ENCODE data around the gene MUSTN1.
A peak's percentile ranks its signal among the peaks of the same experiment; 100 is the strongest.

MUSTN1 gene

GRCh38 chr3:52835766-52836470 lies 1.1 kb upstream of the MUSTN1 start:
- no peak for DNase-seq (ENCODE audit: low read depth in 2 of 2)

GRCh38 chr3:52833202-52833601 lies 1.6 kb downstream of the MUSTN1 start:
- no peak for DNase-seq (ENCODE audit: low read depth in 2 of 2)

- peak; percentile 16 to 20 for DNase-seq (ENCODE audit: low read depth in 2 of 2)
These were observed 3.1 kb downstream of the MUSTN1 start for GRCh38 chr3:52831500-52832301.

- DNase-seq (ENCODE audit: low read depth in 2 of 2) = no peak
These were observed 4.1 kb downstream of the MUSTN1 start, which contains the start of gene ITIH4 for GRCh38 chr3:52830535-52831258. ITIH4 (minus strand) TSS chr3:52830672; CDS start chr3:52830642, 30 bp downstream.

- DNase-seq (ENCODE audit: low read depth in 2 of 2) = no peak
These were observed 4.8 kb downstream of the MUSTN1 start for GRCh38 chr3:52829906-52830463.

GRCh38 chr3:52829482-52829881 lies 5.3 kb downstream of the MUSTN1 start:
- DNase-seq (ENCODE audit: low read depth in 2 of 2) = no peak

- DNase-seq (ENCODE audit: low read depth in 2 of 2) = no peak
These were observed 6.9 kb downstream of the MUSTN1 start for GRCh38 chr3:52827866-52828376.

GRCh38 chr3:52827441-52827840 lies 7.4 kb downstream of the MUSTN1 start:
- no peak for DNase-seq (ENCODE audit: low read depth in 2 of 2)

- DNase-seq (ENCODE audit: low read depth in 2 of 2) = no peak
These were observed 10.8 kb downstream of the MUSTN1 start for GRCh38 chr3:52824037-52824436.

- no peak for DNase-seq (ENCODE audit: low read depth in 2 of 2)
These were observed 12.5 kb downstream of the MUSTN1 start for GRCh38 chr3:52822363-52822762.

- no peak for DNase-seq (ENCODE audit: low read depth in 2 of 2)
These were observed 14.1 kb downstream of the MUSTN1 start for GRCh38 chr3:52820736-52821135.

- no peak for DNase-seq (ENCODE audit: low read depth in 2 of 2)
These were observed 14.9 kb downstream of the MUSTN1 start for GRCh38 chr3:52819936-52820335.

- DNase-seq (ENCODE audit: low read depth in 2 of 2) = no peak
These were observed 17.0 kb downstream of the MUSTN1 start for GRCh38 chr3:52817860-52818259.

GRCh38 chr3:52817221-52817620 lies 17.6 kb downstream of the MUSTN1 start:
- DNase-seq (ENCODE audit: low read depth in 2 of 2) = no peak

- DNase-seq (ENCODE audit: low read depth in 2 of 2) = no peak
These were observed 18.2 kb downstream of the MUSTN1 start for GRCh38 chr3:52816654-52817053.

GRCh38 chr3:52816199-52816598 lies 18.6 kb downstream of the MUSTN1 start:
- DNase-seq (ENCODE audit: low read depth in 2 of 2) = no peak

- DNase-seq (ENCODE audit: low read depth in 2 of 2) = no peak
These were observed 21.0 kb downstream of the MUSTN1 start for GRCh38 chr3:52813810-52814209.

GRCh38 chr3:52811452-52812011 lies 23.3 kb downstream of the MUSTN1 start:
- no peak for DNase-seq (ENCODE audit: low read depth in 2 of 2)

GRCh38 chr3:52810923-52811322 lies 23.9 kb downstream of the MUSTN1 start:
- no peak for DNase-seq (ENCODE audit: low read depth in 2 of 2)

- DNase-seq (ENCODE audit: low read depth in 2 of 2) = no peak
These were observed 25.0 kb downstream of the MUSTN1 start for GRCh38 chr3:52809662-52810377.

- no peak for DNase-seq (ENCODE audit: low read depth in 2 of 2)
These were observed 25.7 kb downstream of the MUSTN1 start for GRCh38 chr3:52809149-52809548.
